Measurements from ENCODE around the gene PTPRG. TPM values are rescaled to one million over a fixed set of nuclear protein-coding genes. Genes with fewer than 3 reads are reported as not detected.

The PTPRG gene
- total and polyA plus RNA-seq, 2 experiments from 2014 or later: 8.5 to 34.9 TPM

DNA sequence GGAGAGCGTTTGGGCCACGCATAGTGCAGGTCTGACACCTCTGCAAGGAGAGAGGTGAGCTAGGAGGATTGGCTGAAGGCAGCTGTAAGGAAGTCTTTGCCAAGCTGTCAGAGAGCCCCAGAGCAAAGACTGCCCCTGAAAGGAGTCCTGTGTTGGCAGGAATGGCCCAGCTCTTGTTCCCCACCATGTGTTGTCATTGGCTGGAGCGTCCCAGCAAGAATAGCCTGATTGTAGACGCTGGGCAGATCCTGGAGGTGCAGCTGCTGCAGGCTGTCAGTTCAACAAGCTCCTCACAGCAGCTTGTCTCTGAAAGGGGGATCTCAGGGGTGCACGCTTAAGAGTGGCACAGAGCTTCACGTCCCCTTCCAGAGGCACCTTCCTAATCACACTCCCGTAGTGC lies 574.4 kb downstream of the PTPRG start:
- Histone ChIP-seq H3K79me2 (no peaks in the 10 kb centered on the region), H4K20me1 (ENCODE audit: insufficient read depth, poor library complexity, severe bottlenecking) (no peaks in the 10 kb centered on the region), H3K27me3 (no peaks in the 10 kb centered on the region), H3K9me3 (ENCODE audit: low read depth) (no peaks in the 10 kb centered on the region), H3K36me3 (replicated peaks; ENCODE audit: insufficient read depth, low read depth) (no peaks in the 10 kb centered on the region), H2AFZ (no peak overlapping the region), H3K27ac (no peak overlapping the region), H3K4me1 (ENCODE audit: insufficient read depth) (peaks cover 4% of the 10 kb centered on the region), H3K4me3 (no peak overlapping the region), H3K9me2 (replicated peaks; ENCODE audit: insufficient read depth) (no peaks in the 10 kb centered on the region), H3K4me2 (no peak overlapping the region)
- DNase-seq (ENCODE audit: low spot score): no peak
- TF ChIP-seq EZH2 (IDR thresholded peaks at IDR 0.05; ENCODE audit: borderline replicate concordance) (no peak), EZH2phosphoT487 (IDR thresholded peaks at IDR 0.05; ENCODE audit: low read depth, severe bottlenecking, unreplicated experiment) (no peak), CTCF (IDR thresholded peaks at IDR 0.05; ENCODE audit: poor library complexity) (no peak)
- 91% methylated on average over 7 of the region's 7 CpGs for WGBS (ENCODE audit: low lambda C conversion rate, missing lambda C conversion rate)

- 87% methylated on average over 6 of the region's 6 CpGs for WGBS (ENCODE audit: low lambda C conversion rate, missing lambda C conversion rate)
Measured at GRCh38 chr3:62139957-62140356, 578.6 kb downstream of the PTPRG start.

DNA sequence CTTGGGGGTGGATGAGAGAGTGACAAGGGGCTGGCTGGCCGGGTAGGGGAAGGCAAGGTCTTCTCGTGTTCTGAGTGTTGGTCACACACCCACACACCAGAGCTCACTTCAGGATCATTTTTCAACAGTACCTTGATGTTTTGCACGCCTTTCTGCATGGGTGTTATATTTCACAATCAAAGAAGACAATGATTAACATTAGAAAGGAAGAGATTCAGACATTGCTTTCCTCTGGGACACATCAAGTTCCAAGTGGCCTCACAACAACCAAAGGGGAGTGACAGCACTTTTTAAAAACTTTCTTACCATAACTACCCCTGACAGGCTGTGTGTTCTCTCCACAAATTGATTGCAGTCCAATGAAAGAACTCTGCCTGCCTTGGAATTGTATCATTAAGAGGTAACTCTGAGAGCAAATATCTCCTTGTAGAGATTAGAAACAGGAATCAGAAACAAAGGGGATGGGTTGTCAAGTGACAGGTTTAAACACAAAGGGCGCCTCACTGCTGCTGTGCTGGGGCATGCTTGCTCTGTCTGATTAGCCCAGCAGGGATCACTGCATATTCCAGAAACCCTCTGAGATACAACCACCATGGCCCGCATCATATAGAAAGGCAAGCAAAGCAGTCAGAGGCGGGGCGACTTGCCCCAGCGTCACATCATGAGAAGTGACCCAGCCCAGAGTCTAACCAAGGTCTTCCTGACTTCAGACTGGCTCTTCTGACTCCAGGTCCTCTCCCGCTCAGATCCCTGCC lies 581.1 kb downstream of the PTPRG start:
- 79% methylated on average over 9 of the region's 9 CpGs for WGBS (ENCODE audit: low lambda C conversion rate, missing lambda C conversion rate)
- Histone ChIP-seq H3K4me3 (no peak overlapping the region), H3K27me3 (no peaks in the 10 kb centered on the region), H2AFZ (no peak overlapping the region), H3K4me1 (ENCODE audit: insufficient read depth) (no peaks in the 10 kb centered on the region), H3K79me2 (no peaks in the 10 kb centered on the region), H3K27ac (no peak overlapping the region), H4K20me1 (ENCODE audit: insufficient read depth, poor library complexity, severe bottlenecking) (no peaks in the 10 kb centered on the region), H3K36me3 (replicated peaks; ENCODE audit: insufficient read depth, low read depth) (no peaks in the 10 kb centered on the region), H3K4me2 (no peak overlapping the region), H3K9me3 (ENCODE audit: low read depth) (no peaks in the 10 kb centered on the region), H3K9me2 (replicated peaks; ENCODE audit: insufficient read depth) (no peaks in the 10 kb centered on the region)
- TF ChIP-seq EZH2phosphoT487 (IDR thresholded peaks at IDR 0.05; ENCODE audit: low read depth, severe bottlenecking, unreplicated experiment): no peak
- TF ChIP-seq EZH2 (IDR thresholded peaks at IDR 0.05; ENCODE audit: borderline replicate concordance): no peak
- no peak for TF ChIP-seq CTCF (IDR thresholded peaks at IDR 0.05; ENCODE audit: poor library complexity)
- no peak for DNase-seq (ENCODE audit: low spot score)

More at GRCh38 chr3:62139957-62140356, 578.6 kb downstream of the PTPRG start:
- no peak overlapping the region for H2AFZ ChIP-seq
- no peak overlapping the region for H3K27ac ChIP-seq
- no peaks in the 10 kb centered on the region for H3K27me3 ChIP-seq
- no peaks in the 10 kb centered on the region for H4K20me1 ChIP-seq (ENCODE audit: insufficient read depth, poor library complexity, severe bottlenecking)
- TF ChIP-seq EZH2 (IDR thresholded peaks at IDR 0.05; ENCODE audit: borderline replicate concordance): no peak
- no peak for TF ChIP-seq EZH2phosphoT487 (IDR thresholded peaks at IDR 0.05; ENCODE audit: low read depth, severe bottlenecking, unreplicated experiment)
- TF ChIP-seq CTCF (IDR thresholded peaks at IDR 0.05; ENCODE audit: poor library complexity): no peak
- no peaks in the 10 kb centered on the region for H3K79me2 ChIP-seq
- H3K9me3 ChIP-seq (ENCODE audit: low read depth): no peaks in the 10 kb centered on the region
- H3K4me2 ChIP-seq: no peak overlapping the region
- H3K36me3 ChIP-seq (replicated peaks; ENCODE audit: insufficient read depth, low read depth): no peaks in the 10 kb centered on the region
- H3K4me1 ChIP-seq (ENCODE audit: insufficient read depth): no peaks in the 10 kb centered on the region
- H3K9me2 ChIP-seq (replicated peaks; ENCODE audit: insufficient read depth): no peaks in the 10 kb centered on the region
- no peak for DNase-seq (ENCODE audit: low spot score)
- H3K4me3 ChIP-seq: no peak overlapping the region
